Amniotic stem cell (primary cell): ENCODE data around the gene POLR1A.

Experiments
- DNase-seq: peaks from one replicate; lab custom pipeline; 2025; lab: John Stamatoyannopoulos, UW

Gene POLR1A

DNA sequence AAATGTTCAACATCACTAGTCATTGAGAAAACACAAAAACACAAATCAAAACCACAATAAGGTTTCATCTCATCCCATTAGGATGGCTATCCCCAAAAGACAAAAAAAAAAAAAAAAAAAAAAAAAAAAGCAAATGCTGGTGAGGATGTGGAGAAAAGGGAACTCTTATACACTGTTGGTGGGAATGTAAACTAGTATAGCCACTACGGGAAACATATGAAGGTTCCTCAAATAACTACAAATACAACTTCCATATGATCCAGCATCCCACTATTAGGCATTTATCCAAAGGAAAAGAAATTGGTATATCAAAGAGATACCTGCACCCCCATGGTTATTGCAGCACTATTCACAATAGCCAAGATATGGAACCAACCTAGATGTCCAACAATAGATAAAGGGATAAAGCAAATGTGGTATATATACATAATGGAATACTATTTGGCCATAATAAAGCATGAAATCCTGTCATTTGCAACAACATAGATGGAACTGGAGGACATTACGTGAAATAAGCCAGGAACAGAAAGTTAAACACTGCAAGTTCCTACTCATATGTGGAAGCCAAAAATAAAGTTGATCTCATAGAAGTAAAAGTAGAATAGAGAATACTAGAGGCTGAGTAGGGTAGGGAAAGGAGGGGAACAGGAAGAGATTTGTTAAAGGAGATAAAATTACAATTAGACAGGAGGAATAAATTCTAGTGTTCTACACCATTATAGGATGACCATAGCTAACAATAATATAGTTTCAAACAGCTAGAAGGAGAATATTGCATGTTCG is 8.4 kb downstream of the POLR1A start:
- DNase-seq: no peak

DNA sequence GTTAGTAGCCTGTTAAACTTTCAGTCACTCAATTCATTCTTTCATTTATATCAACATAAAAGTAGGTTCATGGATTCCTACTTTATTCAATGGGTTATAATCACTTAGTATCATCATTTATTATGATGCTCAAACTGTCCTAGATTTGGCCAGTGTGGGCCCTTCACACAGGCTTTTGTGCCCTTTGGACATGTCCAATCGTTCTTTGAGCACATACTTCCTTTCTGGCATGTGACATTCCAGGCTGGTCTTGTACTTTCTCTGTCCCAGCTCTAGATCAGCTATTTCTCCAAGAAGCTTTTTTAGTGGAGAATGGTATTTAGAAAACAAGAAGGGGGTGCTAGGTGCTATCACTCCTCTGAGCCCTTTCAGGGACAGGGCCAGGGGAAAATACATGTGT is 11.5 kb downstream of the POLR1A start:
- no peak for DNase-seq

DNA sequence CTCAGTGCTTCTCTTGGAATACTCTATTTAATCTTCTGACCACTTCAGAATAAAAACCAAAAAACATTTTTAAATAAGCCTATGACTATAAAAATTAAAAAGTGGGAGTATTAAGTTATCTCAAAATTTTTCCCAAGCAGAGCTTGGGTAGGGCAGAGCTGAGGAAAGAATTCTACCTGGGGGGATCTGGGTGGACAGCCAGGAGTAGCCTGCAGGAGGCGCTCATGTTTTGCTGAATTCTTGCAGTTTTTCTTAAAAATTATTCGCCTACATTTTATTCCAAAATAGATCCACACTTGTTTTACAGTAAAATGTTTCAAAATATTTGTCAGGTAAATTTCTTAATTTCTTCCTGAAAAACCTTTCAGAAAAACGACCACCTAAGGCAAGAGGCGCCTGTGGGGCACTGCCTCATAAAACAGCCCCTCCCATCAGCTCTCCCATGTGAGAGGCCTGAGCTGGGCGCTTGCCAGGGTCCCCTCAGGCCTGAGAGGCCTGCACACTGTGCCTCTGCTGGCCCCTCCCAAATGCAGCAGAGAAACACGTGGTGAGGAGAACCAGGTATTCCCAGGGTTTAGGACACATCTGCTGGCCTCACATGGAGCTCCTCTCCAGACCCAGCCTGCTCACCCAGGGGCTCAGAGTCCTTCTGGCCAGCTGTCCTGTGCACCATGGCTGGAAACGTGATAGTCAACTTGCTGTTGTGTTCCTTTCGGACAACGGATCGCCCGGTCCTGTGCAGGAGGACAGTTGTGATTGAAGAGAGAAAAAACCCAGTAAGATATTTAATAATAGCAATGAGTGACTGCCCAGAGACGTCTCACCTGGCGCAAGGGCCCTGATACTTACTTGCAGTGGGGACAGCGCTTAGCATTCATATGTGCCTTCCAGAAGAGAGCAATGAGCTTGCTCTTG is 17.5 kb downstream of the POLR1A start:
- no peak for DNase-seq

DNA sequence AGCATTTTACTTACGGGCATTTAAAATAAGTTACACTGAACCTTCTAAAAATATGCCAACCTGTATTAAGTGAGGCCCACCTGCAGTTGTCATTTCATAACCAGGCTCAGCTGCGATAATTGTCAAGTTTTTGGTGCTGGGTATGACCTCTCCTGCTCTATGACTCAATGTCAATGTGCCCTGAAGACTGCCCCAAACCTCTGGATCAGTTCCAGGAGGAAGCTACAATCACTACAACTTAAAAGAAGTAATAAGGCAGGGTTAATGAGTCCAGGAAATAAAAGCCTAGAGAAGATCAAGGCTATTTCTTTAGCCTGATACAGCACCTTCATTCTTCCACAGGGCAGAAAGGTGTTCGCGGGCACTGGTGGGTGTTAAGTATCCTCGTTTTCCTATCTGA is 22.9 kb downstream of the POLR1A start:
- no peak for DNase-seq

DNA sequence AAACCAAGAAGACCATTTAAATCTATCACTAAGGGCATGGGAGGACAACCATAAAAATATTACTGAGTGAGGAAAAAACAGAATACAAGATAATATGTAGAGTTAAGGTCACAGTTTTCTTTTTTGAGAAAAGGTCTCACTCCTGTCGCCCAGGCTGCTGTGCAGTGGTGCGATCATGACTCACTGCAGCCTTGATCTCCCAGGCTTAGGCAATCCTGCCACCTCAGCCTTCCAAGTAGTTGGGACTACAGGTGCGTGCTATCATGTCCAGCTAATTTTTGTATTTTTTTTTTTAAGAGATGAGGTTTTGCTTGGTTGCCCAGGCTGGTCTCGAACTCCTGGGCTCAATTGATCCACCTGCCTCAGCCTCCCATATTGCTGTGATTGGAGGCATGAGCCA is 24.0 kb downstream of the POLR1A start:
- DNase-seq: no peak

DNA sequence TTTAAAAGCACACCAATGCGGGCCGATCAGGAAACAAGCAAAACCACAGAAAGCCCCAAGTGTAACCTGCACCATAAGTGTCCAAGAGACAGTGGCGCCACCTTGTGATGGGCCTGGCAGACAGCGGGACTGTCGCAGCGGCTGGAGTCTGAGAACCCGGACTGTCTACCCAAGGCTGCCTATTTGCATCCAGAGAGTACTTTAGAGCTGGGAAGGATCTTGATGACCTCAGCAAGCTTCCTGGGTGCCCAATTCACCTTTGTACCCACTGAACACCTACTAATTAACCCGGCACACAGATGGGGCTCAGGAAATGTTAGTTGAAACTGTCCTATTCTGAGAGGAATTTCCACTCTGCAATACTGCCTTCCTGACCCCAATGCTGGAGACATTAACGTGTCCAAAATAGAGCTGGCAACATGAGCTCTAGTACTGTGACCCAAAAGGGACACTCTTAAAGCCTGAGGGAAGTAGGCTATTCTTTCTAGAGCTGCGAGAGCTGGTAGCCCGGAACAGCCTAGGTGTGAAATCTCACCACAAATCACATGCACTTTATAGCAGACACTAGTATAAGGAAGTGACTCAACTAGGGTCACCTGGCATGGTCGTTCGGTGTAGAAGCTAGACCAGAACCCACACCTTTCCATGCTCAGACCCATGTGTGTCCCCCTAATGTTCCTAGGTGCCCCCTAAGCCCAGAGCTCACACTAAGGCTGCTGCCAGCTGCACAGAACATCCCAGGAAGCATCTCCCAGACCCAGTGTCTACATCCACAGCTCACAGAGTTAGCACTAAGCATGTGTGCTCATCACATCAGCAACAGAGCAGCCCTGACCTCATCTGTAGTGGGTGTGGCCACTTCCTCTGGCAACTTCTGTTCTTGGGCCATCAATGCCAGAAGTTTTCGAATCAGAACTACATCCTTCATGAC is 25.4 kb downstream of the POLR1A start:
- no peak for DNase-seq

DNA sequence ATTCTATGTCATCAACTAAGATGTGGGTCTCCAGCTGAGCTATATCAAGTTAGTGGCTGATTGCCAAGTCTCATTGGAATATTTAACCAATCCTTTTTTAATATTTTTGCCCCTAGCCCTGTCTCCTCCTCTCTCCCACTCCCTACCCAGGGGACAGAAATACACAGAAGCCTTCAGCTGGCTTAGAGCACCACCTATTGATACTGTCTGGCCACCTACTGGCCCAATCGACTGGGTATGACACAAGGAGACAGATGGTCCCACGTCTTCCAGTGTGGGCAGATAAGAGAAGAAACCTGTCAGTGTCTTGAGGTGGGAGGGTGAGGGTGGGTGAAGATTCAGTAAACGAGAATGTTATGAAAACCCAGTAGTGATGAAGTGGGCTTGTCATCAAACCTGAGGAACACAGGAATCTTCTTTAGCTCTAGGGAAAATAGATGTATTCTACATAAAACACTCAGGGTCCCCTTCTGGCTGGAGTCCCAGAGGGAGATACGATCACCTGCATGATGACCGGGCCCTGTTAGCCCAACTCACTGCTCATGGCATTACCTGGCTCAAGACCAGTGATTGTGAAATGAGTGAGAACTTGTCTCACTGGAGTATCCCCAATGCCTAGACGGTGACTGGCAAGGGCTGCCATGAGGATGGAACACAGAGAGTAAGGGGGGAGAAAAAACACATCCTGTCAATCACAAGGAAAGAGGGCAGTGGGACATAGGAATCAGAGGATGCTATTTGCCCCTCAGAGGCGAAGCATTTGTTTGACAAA is 26.7 kb downstream of the POLR1A start:
- DNase-seq: no peak

DNA sequence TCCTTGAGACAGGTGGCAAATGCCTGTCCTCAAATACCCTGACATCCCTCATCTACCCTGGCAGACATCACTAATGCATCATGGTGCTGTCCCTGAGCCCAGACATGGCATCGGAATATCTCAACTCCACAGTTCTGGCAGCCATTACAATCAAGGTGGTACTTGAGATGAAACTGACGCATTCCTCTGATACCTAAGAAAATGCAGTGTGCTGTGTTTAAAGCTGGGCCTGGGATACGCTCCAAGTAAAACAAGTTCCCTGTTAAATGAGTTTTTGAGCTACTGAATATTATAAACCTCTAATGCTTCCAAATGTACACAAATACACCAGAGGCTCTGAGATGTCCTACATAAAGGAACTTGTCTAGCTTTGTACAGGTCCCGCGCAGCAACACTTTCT is 29.8 kb downstream of the POLR1A start:
- no peak for DNase-seq

DNA sequence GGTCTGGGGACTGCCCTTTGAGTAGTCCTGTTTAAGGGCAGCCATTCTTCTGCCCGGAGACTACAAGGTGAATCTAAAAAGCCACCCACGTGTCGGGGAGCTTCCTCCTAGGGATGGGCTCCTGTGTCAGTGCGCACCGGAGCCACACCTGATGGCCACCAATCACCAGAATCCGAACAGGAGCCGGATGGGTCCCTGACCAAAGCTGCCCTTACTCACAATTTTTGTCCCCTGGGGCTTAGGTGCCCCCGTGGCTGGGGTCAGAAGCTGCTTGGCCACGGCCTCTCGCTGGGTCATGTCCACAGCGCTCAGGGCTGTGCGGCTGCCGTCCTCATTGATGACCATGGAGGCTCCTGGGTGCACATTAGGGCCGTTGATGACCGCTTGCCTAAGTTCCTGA is 30.9 kb downstream of the POLR1A start:
- no peak for DNase-seq

DNA sequence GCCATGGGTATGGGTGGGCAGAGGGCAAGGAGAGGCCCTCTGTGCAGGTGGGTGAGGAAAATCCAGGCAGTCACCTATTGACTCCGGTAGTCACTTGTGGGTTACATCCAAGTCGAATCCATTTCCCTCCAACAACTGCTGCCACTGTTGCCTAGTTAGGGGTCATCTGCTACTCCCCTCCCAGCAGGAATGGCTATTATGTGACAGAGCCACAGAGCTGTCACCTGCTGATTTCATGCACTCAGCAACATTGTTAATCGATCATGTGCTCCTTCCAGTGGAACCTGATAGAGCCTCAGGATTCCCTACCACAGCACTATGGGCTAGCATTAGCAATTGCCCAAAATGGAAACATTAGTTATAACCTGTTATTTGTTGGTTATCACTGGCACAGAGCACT is 31.4 kb downstream of the POLR1A start:
- DNase-seq: no peak

DNA sequence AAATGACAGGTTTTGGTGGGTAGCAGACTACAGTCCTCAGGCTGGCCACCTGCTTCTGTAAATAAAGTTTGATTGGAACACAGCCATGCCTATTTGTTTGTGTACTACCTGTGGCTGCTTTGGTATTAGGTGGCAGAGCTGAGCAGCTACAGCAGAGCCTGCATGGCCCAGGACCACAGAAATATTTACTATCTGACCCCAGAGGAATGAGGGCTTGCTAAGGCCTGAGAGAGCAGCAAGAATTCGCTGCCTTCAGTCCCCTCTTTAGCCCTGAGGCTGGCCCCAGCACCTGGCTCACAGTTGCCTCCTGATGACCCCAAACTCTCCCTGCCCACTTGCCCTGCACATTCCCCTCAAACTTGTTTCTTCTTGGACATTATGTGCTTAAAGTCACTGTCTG is 32.5 kb downstream of the POLR1A start:
- DNase-seq: no peak

DNA sequence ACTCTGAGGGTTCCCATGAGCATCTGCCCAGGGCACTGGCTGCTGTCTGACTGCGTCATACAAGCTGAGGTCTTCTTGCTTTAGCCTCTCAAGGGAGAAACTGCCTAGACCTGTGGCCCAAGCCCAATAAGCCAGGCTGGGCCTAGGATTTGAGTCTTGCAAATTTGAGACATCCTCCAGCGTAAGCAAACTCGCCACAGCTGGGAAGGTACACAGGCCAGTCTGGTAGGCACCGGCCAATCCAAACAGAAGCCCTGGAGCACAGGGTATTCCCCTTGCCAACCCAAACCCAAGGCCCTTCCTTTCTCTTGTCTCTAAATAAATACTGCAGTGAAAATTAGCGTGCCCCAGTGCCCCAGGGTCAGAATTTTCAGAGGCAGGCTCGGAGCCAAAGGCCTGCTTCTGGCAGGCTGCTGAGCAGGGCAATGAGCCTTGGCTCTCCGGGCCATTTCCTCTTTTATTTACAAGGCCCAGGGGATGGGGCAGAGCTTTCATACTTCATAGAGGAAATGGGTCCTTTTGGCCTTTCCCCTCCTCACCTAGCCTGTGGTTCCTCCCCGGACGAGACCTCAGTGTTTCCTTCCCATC is 33.3 kb downstream of the POLR1A start:
- no peak for DNase-seq

DNA sequence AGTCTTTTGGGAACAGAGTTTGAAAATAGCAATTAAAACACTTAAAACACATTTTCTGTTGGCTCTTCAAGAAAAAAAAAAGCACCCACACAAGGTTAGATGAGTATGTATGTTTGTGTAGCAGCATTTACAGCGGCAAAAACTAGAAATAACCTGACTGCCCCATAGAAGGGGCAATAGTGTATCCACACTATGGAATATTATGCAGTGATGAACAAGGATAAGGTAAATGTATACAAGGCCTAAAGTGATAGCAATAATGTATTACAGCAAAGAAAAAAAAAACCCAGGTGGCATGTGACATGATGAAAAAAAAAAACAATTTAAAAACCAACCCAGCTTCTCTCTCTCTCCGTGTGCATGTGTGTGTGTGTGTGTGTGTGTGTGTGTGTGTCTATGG is 34.8 kb downstream of the POLR1A start:
- no peak for DNase-seq

DNA sequence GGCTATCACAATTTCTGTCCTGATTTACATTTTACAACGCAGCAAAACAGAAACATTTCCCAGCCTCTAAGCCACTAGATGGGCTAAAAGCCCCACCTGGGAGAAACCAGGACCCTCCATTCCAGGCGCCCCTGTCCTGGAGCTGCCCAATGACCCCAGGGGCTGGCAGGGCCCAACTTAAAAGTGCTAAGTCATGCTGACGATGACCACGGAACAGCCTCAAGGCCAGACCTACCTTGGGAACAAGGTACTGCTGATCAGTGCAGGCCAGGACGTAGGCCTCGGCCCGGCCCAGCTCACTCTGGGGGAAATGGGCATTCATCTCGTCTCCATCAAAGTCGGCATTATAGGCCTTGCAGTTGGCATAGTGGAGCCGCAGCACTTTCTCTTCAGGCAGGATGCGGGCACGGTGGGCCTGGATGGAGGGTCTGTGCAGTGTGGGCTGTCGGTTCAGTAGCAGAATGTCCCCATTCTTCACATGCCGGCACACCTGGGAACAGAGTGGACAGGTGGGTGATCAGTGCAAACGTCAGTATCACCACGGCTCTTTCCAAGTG is 35.8 kb downstream of the POLR1A start:
- no peak for DNase-seq

DNA sequence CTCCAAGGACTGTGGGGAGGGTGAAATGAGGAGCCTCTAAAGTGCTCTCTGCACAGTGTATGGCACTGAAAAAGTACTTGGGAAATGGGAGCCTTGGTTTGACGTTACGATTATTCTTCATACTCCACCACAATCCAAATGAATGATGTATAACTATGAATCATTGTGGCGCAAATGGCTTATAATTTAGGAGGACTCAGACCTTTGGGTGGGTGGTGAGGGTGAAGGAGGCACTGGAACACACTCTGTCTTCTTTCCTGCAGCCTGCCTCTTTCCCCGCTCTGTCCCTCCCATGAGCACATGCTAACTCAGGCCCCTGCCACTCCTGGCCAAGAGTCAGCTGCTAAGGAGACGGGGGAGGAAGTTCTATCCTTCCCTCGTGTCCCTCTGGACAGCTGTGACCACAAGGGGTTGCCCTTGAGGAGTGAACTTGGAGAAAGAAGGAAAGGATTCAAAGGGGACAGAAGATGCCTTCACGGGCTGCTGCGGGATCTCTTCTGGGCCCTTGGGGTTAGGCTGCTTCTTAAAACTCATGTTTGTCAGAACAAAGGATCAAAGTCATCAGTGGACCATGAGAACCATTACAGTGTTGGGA is 36.5 kb downstream of the POLR1A start:
- no peak for DNase-seq

DNA sequence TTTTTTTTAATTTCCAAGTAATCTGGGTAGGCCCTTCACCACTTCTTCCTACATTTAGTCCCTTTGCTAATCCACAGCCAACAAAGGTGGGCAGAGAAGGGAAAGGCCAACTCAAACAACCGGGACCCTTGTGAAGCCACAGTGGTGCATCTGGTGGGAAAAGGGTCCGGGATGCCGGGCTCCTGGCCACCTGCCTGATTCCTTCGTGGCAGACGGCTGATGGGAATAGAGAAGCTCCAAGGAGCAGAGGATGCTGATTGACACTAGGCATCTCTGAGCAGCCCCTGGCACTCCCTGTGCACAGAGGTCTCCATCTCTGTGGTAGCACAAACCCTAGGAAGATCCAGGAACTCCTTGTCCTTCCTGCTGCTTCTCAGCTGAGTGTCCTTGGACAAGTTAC is 37.0 kb downstream of the POLR1A start:
- no peak for DNase-seq

DNA sequence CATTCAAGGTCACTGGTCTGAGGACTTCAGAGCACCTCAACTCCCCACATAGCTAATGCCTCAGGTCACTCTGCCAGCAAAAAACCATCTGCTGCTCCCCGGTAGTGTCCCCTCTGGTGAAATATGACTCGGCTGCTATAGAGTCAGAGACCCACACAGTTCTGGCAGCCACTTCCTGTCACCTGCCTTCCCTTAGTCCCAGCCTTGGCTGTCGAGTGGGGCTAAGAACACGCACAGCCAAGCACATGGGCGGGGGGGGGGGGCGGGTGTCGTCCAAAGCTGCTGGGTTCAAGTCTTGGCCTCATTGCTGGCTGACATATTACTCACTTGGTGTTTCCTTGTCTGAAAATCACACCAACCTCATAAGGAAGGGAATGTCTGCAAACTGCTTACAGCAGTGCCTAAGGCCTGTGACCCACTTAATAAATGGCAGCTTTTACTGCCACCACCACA is 37.5 kb downstream of the POLR1A start:
- DNase-seq: no peak

DNA sequence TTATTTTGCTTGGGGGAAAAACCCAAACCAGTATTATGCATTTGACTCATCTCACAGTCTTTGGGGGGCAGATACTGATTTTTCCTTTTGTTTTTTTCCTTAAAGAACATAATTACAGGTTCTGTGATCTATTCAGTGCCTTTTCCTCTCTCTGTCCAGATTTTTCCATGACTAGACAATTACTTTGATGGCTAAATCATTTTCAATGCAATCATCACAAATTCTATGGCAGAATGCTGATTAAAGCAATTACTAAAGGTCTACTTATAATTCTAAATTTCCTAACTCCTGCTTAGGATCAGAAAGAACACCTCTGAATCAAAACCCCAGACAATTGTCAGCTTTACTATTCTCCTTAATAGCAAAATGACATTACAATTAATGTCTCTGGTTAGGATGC is 38.8 kb downstream of the POLR1A start:
- DNase-seq: no peak

DNA sequence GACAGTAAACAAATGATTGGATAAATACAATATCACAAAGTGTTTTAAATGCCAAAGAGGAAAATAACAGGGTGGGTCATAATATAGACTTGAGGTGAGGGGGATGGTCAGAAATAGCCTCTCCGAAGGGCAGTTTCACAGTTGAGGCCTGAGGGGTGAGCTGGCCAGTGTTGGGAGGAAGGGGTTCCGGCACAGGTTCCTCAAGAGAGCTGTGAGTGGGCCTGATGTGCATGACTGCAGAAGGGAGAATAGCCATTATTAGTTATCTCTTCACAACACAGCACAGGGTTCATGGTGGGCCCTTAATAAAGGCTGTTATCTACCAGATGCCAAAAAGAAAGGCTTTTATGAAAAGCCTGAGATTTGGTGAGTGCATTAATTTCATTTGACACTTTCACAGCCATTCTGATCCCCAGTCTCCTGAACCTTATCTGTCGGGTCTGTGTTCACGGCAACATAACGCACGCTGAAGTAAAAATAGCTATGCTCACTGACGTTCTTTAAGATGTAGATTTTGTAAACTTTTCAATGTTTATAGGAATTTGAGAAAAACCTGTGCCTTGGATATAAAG is 39.6 kb downstream of the POLR1A start:
- no peak for DNase-seq

DNA sequence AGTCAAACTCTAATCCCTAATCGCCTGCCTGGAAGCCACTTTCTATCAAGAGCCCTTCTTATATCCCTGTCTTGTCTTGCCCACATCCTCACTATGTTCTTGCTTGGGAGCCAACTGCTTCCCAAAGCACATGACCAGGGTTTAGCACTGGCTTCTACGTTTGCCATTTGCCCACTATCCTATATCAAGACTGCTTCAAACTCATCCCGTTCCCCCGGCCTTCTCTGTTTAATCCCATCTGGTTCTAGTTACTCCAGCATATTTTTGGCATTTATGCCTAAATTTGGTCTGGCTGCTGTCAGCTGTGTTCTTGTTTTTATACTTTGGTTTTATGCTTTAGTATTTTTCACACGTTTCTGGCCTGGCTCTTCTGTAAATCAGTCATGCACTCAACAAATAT is 40.2 kb downstream of the POLR1A start:
- no peak for DNase-seq
